IPS-20b (cell line): ENCODE measurements around the gene DCAF10.
"Not testable (repeated sequence)": the region's sequence is repeated elsewhere in the genome, so short reads cannot be mapped to it uniquely, and the experiment has no call there.

Experiments used
- H3K27ac ChIP-seq: one replicate; pipeline ENCODE4 v1.5.1; 2013; ENCODE audit warnings: low read length
- H3K27me3 ChIP-seq: 2 replicates; pipeline ENCODE4 v1.6.1; 2013; ENCODE audit warnings: mild to moderate bottlenecking, low read length, inconsistent platforms; ENCODE audit not compliant: insufficient read depth
- H3K36me3 ChIP-seq: 2 replicates; pipeline ENCODE4 v1.6.1; 2013; ENCODE audit warnings: low read depth, mild to moderate bottlenecking, inconsistent platforms, low read length, moderate library complexity; ENCODE audit not compliant: insufficient read depth
- H3K4me1 ChIP-seq: 2 replicates; pipeline ENCODE4 v1.6.1; 2013; ENCODE audit warnings: mild to moderate bottlenecking, control low read depth, inconsistent platforms, low read length, moderate library complexity; ENCODE audit not compliant: insufficient read depth
- H3K4me3 ChIP-seq: 2 replicates; pipeline ENCODE4 v1.5.1; 2013; ENCODE audit warnings: mild to moderate bottlenecking, low read length, inconsistent platforms
- H3K9ac ChIP-seq: 2 replicates; pipeline ENCODE4 v1.6.1; 2013; ENCODE audit warnings: low read depth, mild to moderate bottlenecking, inconsistent platforms, low read length, moderate library complexity
- H3K9me3 ChIP-seq: 2 replicates; pipeline ENCODE4 v1.6.1; 2013; ENCODE audit warnings: mild to moderate bottlenecking, low read depth, low read length, inconsistent platforms; ENCODE audit not compliant: insufficient read depth

The DCAF10 gene

GRCh38 chr9:37880916-37881479, 80.4 kb downstream of the DCAF10 start:
- H3K27ac ChIP-seq = no peak overlapping the region
- no peaks in the 10 kb centered on the region for H3K4me1 ChIP-seq
- H3K36me3 ChIP-seq = peaks cover 6% of the 10 kb centered on the region; the same call in 1 of the 2 replicates
- H3K4me3 ChIP-seq = no peak overlapping the region
- no peaks in the 10 kb centered on the region for H3K27me3 ChIP-seq
- no peak overlapping the region for H3K9ac ChIP-seq
- peaks cover 15% of the 10 kb centered on the region for H3K9me3 ChIP-seq

GRCh38 chr9:37887977-37888583, 87.5 kb downstream of the DCAF10 start:
- H3K9ac ChIP-seq, H3K27ac ChIP-seq, H3K4me1 ChIP-seq, H3K9me3 ChIP-seq, H3K4me3 ChIP-seq, H3K36me3 ChIP-seq, H3K27me3 ChIP-seq: not testable (repeated sequence)

- H3K9ac ChIP-seq = no peak overlapping the region
- H3K36me3 ChIP-seq = peaks cover 18% of the 10 kb centered on the region; the same call in 1 of the 2 replicates
- H3K4me1 ChIP-seq = no peaks in the 10 kb centered on the region
- no peaks in the 10 kb centered on the region for H3K9me3 ChIP-seq
- no peak overlapping the region for H3K27ac ChIP-seq
- H3K4me3 ChIP-seq = no peak overlapping the region
- H3K27me3 ChIP-seq = no peaks in the 10 kb centered on the region
These were observed 88.9 kb downstream of the DCAF10 start for GRCh38 chr9:37889536-37889935.

- not testable (repeated sequence) for H3K27ac ChIP-seq, H3K4me3 ChIP-seq, H3K9ac ChIP-seq, H3K27me3 ChIP-seq, H3K4me1 ChIP-seq, H3K9me3 ChIP-seq
- H3K36me3 ChIP-seq = peaks cover 32% of the 10 kb centered on the region
These were observed 90.4 kb downstream of the DCAF10 start for GRCh38 chr9:37891042-37891441.

- no peak overlapping the region for H3K27ac ChIP-seq
- H3K36me3 ChIP-seq = peaks cover 41% of the 10 kb centered on the region
- no peak overlapping the region for H3K4me3 ChIP-seq
- H3K9me3 ChIP-seq = no peaks in the 10 kb centered on the region
- H3K27me3 ChIP-seq = no peaks in the 10 kb centered on the region
- no peak overlapping the region for H3K9ac ChIP-seq
- H3K4me1 ChIP-seq = no peaks in the 10 kb centered on the region
These were observed 91.5 kb downstream of the DCAF10 start for GRCh38 chr9:37892063-37892462.

- no peaks in the 10 kb centered on the region for H3K9me3 ChIP-seq
These were observed 97.1 kb downstream of the DCAF10 start for GRCh38 chr9:37897665-37898064.

GRCh38 chr9:37899041-37899440, 98.4 kb downstream of the DCAF10 start:
- Histone ChIP-seq H3K36me3 (peaks cover 40% of the 10 kb centered on the region), H3K4me3 (no peak overlapping the region), H3K27ac (no peak overlapping the region), H3K9ac (no peak overlapping the region), H3K9me3 (no peaks in the 10 kb centered on the region), H3K27me3 (peaks cover 4% of the 10 kb centered on the region; the same call in 1 of the 2 replicates), H3K4me1 (peaks cover 6% of the 10 kb centered on the region)

More at GRCh38 chr9:37897665-37898064, 97.1 kb downstream of the DCAF10 start:
- Histone ChIP-seq H3K27ac (no peak overlapping the region), H3K4me1 (peaks cover 1% of the 10 kb centered on the region), H3K27me3 (peaks cover under 1% of the 10 kb centered on the region; the same call in 1 of the 2 replicates), H3K36me3 (peaks cover 52% of the 10 kb centered on the region), H3K9ac (no peak overlapping the region), H3K4me3 (no peak overlapping the region)

- no peak overlapping the region for H3K27ac ChIP-seq
- no peak overlapping the region for H3K9ac ChIP-seq
- H3K36me3 ChIP-seq = peaks cover 14% of the 10 kb centered on the region
- peaks cover 6% of the 10 kb centered on the region for H3K4me1 ChIP-seq
- no peaks in the 10 kb centered on the region for H3K9me3 ChIP-seq
- H3K27me3 ChIP-seq = peaks cover 10% of the 10 kb centered on the region; the same call in 1 of the 2 replicates
- no peak overlapping the region for H3K4me3 ChIP-seq
These were observed 101.5 kb downstream of the DCAF10 start for GRCh38 chr9:37902131-37902530.

- Histone ChIP-seq H3K36me3 (peaks cover 9% of the 10 kb centered on the region), H3K4me3 (peak overlapping the region; percentile 99), H3K4me1 (peaks cover 6% of the 10 kb centered on the region), H3K9ac (peak overlapping the region; percentile 73; the same call in 1 of the 2 replicates), H3K9me3 (no peaks in the 10 kb centered on the region), H3K27me3 (peaks cover 10% of the 10 kb centered on the region; the same call in 1 of the 2 replicates), H3K27ac (no peak overlapping the region)
These were observed 102.4 kb downstream of the DCAF10 start for GRCh38 chr9:37902796-37903646.

GRCh38 chr9:37903647-37904444, 103.2 kb downstream of the DCAF10 start, which contains the start of gene SLC25A51:
TSS of gene SLC25A51 (minus strand) at chr9:37904127. CDS start at chr9:37888550, 15,577 bp downstream.
- H3K36me3 ChIP-seq = peaks cover 7% of the 10 kb centered on the region
- no peak within 1 kb of the TSS for H3K27ac ChIP-seq
- peaks cover 10% of the 10 kb centered on the region; the same call in 1 of the 2 replicates for H3K27me3 ChIP-seq
- peak within 1 kb of the TSS; percentile 99 for H3K4me3 ChIP-seq
- no peaks in the 10 kb centered on the region for H3K9me3 ChIP-seq
- peaks cover 6% of the 10 kb centered on the region for H3K4me1 ChIP-seq
- peak within 1 kb of the TSS; percentile 73 for H3K9ac ChIP-seq
